Liver (tissue), 3 donors: Measurements from ENCODE around the gene TULP4.
A peak's percentile ranks its signal among the peaks of the same experiment; 100 is the strongest.

Experiments used
- CTCF ChIP-seq: fragments of 150-350 bp; IDR thresholded peaks from 2 replicates; pipeline ENCODE4 v1.5.1; 2017; ENCODE audit warnings: improper control_type of control experiment, low read depth, low read length; ENCODE audit not compliant: missing input control
- RAD21 ChIP-seq, 2 donors: IDR thresholded peaks; 2 replicates each; pipeline ENCODE4 v1.6.1; 2016; ENCODE audit warnings: antibody characterized with exemption in 2 of 2, mild to moderate bottlenecking in 2 of 2
- RXRA ChIP-seq, 2 donors: IDR thresholded peaks; 2 replicates each; pipeline ENCODE4 v1.6.1; 2017 to 2018; ENCODE audit warnings: antibody characterized with exemption in 2 of 2, mild to moderate bottlenecking in 1 of 2
- SP1 ChIP-seq: IDR thresholded peaks from 2 replicates; pipeline ENCODE4 v1.6.1; 2018; ENCODE audit warnings: antibody characterized with exemption, mild to moderate bottlenecking
- TAF1 ChIP-seq: conservative IDR thresholded peaks from 2 replicates; pipeline ENCODE4 v1.6.1; 2016; ENCODE audit warnings: antibody characterized with exemption, mild to moderate bottlenecking
- donor health status: healthy.
- donor health status: healthy.

DNA sequence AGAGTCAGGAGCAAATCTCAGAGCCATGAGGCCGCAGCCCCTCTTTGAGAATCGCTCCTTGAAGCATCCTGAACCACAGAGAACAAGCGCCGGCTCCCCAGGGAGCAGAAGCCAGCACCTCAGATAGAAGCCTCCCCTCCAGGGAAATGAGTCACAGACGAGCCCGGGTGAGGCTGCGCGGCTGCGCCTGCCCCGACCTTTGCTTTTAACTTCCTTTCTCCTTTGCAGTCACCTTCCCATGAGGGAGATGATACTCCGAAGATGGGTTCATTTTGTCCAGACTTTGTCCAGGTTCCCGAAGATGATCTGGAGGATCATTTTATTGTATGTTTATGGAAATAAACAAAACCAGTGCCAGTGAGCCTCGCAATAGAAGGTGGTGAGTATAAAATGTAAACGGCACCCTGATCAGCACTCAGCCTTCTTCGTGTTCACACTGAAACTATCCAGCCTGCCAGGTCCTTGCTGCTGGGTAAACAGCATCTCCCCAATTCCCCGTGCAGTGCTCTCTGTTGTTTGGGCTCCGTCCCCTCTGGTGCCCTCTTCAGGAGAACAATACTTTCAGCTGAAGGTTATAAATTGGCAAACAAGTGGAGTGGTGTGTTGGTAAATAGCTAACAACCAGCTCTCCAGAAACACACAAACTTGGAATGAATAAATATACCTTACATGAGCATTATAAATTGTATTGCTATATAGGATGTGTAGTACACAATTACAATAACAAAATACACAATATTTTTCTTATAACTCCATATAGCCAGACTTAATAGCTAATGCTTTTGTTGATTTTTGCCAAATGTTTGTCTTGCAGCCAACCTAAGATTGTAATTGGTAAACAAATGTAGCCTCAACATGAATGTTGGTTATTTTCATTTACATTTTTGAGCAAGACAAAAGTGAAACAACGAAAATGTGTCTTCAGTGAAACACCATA, 206.2 kb downstream of the TULP4 start:
- no peak for TF ChIP-seq SP1
- TF ChIP-seq RXRA (IDR thresholded peaks at IDR 0.05), result no peak
- TF ChIP-seq CTCF, result peak; percentile 42
- TF ChIP-seq TAF1, result no peak
- TF ChIP-seq RAD21 (IDR thresholded peaks at IDR 0.05), result peak; percentile 76 to 81
